Neural progenitor cell (in vitro differentiated cells): ENCODE measurements around the gene SLC6A11.

ENCODE experiments used
- CTCF ChIP-seq: fragments of 200-600 bp; sonication (generic); IDR thresholded peaks from 2 replicates; pipeline ENCODE4 v1.5.1; 2017; ENCODE audit warnings: antibody characterized with exemption, mild to moderate bottlenecking
- EZH2 ChIP-seq: fragments of 200-600 bp; sonication (generic); IDR thresholded peaks from 2 replicates; pipeline ENCODE4 v1.6.1; 2017; ENCODE audit warnings: antibody characterized with exemption, mild to moderate bottlenecking, moderate library complexity

GRCh38 chr3:10912786-10913185, 96.8 kb downstream of the SLC6A11 start:
- no peak for TF ChIP-seq EZH2
- no peak for TF ChIP-seq CTCF
